ENCODE results near the gene ABHD14A. TPM values are rescaled to one million over a fixed set of nuclear protein-coding genes. Genes with fewer than 3 reads are reported as not detected.

The ABHD14A gene
- total RNA-seq, 4 donors from 2014 or later = 19.0 to 53.4 (median 24.5) TPM

DNA sequence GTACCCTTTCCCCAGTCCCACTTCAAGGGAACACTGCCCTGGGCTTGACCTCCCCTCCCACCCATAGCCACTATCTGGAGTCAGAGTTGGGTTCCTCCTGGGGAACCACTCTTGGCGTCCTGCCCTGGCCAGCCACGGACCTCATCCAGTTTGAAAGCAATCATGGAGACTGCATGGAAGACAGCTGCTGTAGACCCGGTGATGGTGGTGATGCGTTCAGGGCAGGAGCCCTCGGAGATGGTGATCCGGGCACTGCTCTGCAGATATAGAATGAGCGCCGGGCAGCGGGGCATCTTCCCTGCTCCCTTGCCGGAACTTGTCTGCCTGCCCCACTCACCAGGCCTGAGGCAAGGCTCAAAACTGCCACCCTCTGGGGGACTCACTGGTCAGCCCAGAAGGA lies 14.5 kb upstream of the ABHD14A start:
- ATAC-seq (ENCODE audit: low FRiP score) (no peak), DNase-seq (ENCODE audit: low spot score) (no peak)
- TF ChIP-seq CTCF (IDR thresholded peaks at IDR 0.05) = no peak

GRCh38 chr3:51961011-51961410 lies 13.9 kb upstream of the ABHD14A start:
- no peak for ATAC-seq (ENCODE audit: low FRiP score)
- no peak for TF ChIP-seq CTCF (IDR thresholded peaks at IDR 0.05)
- DNase-seq (ENCODE audit: low spot score) = no peak

GRCh38 chr3:51961602-51962569 lies 13.0 kb upstream of the ABHD14A start:
- no peak for ATAC-seq (ENCODE audit: low FRiP score)
- no peak for TF ChIP-seq CTCF (IDR thresholded peaks at IDR 0.05)
- DNase-seq (ENCODE audit: low spot score) = no peak

DNA sequence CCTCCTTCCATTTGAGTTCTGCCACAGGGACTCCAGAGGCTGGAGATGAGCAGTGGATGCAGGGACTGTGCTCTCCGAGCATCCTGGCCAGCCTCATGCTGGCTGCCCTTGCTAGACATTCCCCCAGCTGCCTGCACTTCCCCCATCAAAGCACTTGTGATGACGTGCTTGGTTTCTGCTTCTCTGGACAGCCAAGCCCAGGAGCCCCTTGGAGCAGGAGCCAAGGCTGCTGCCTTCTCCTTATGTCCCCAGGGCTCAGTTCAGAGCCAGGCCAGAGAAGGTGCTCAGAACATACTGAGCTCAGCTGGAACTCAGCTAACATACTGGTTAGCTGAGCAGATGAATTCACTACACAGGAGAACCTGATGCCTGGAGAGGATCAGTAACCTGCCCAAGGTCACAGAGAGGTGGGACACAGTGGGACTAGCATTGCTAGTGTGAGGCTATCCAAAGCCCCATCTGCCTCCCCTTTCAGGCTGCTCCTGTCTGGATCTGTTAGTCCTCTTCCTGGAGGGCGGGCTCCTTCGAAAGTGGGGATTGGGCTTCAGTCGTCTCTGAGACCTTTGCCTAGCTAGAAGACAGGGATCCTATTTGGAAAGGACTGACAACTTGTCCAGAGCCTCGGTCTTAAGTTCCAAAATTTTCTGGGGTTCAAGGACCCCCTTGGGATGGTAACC lies 11.9 kb upstream of the ABHD14A start:
- DNase-seq (ENCODE audit: low spot score) = no peak
- no peak for TF ChIP-seq CTCF (IDR thresholded peaks at IDR 0.05)
- no peak for ATAC-seq (ENCODE audit: low FRiP score)

- no peak for DNase-seq (ENCODE audit: low spot score)
- no peak for TF ChIP-seq CTCF (IDR thresholded peaks at IDR 0.05)
- ATAC-seq (ENCODE audit: low FRiP score) = no peak
Observed at GRCh38 chr3:51963951-51964451, 10.9 kb upstream of the ABHD14A start.

- DNase-seq (ENCODE audit: low spot score) (no peak), ATAC-seq (ENCODE audit: low FRiP score) (no peak)
- TF ChIP-seq CTCF (IDR thresholded peaks at IDR 0.05) = no peak
Observed at GRCh38 chr3:51964521-51964920, 10.3 kb upstream of the ABHD14A start.
